WTC11 (cell line): ENCODE results near the gene TAF3. TPM values are rescaled to one million over a fixed set of nuclear protein-coding genes. Genes with fewer than 3 reads are reported as not detected.

ENCODE experiments used
- ATAC-seq: fragments of 200-7000 bp; cut with Tn5 transposase; 2 replicates; pipeline ENCODE4 v1.10.0; 2021; ENCODE audit warnings: mild to moderate bottlenecking, moderate library complexity
- CTCF ChIA-PET: fragments of 300-600 bp; sonication (Branson Sonifier 250); formaldehyde crosslinking; loops from one replicate; lab custom pipeline; 2021; ENCODE audit warnings: antibody characterized with exemption; lab: Charles Lee
- POLR2A ChIA-PET: fragments of 350-600 bp; sonication (Branson Sonifier 250); formaldehyde crosslinking; loops from one replicate; lab custom pipeline; 2021; ENCODE audit warnings: antibody characterized with exemption; lab: Charles Lee
- DNase-seq: peaks from one replicate; pipeline ENCODE4 v3.0.0; 2021; ENCODE audit warnings: low spot score
- H3K27ac Mint-ChIP-seq: 2 replicates; pipeline ENCODE4 v1.8.0; 2021; ENCODE audit warnings: mixed read lengths
- H3K27me3 Mint-ChIP-seq: 2 replicates; pipeline ENCODE4 v1.8.0; 2021; ENCODE audit warnings: low read depth, mild to moderate bottlenecking, moderate library complexity, mixed read lengths
- H3K36me3 Mint-ChIP-seq: 2 replicates; pipeline ENCODE4 v1.8.0; 2021; ENCODE audit warnings: mixed read lengths
- H3K4me1 Mint-ChIP-seq: 2 replicates; pipeline ENCODE4 v1.8.0; 2022; ENCODE audit warnings: mixed read lengths
- H3K4me3 Mint-ChIP-seq: 2 replicates; pipeline ENCODE4 v1.8.0; 2021; ENCODE audit warnings: mild to moderate bottlenecking, moderate library complexity, mixed read lengths
- H3K9me3 Mint-ChIP-seq: 2 replicates; pipeline ENCODE4 v1.8.0; 2021; ENCODE audit warnings: mixed read lengths
- ELF4 ChIP-seq: sonication (generic); formaldehyde crosslinking; IDR thresholded peaks from 2 replicates; pipeline ENCODE4 v1.8.1; 2022; ENCODE audit warnings: low read depth, mild to moderate bottlenecking, moderate library complexity, missing genetic modification reagents
- FOXJ3 ChIP-seq: sonication (generic); formaldehyde crosslinking; IDR thresholded peaks from 2 replicates; pipeline ENCODE4 v1.9.0; 2021; ENCODE audit warnings: missing genetic modification reagents, mild to moderate bottlenecking, borderline replicate concordance
- NFYB ChIP-seq: sonication (generic); formaldehyde crosslinking; conservative IDR thresholded peaks from 2 replicates; pipeline ENCODE4 v1.8.0; 2022; ENCODE audit warnings: low read depth, missing genetic modification reagents
- NR3C1 ChIP-seq: sonication (generic); formaldehyde crosslinking; conservative IDR thresholded peaks from 2 replicates; pipeline ENCODE4 v1.8.1; 2023; ENCODE audit warnings: low read depth, mild to moderate bottlenecking, missing genetic modification reagents
- ZNF138 ChIP-seq: sonication (generic); formaldehyde crosslinking; conservative IDR thresholded peaks from 2 replicates; pipeline ENCODE4 v1.8.1; 2022; ENCODE audit warnings: mild to moderate bottlenecking, moderate library complexity, missing genetic modification reagents
- ZNF671 ChIP-seq: fragments of 250-450 bp; sonication (Bioruptor Pico); IDR thresholded peaks from 2 replicates; pipeline ENCODE4 v1.8.0; 2021; ENCODE audit warnings: mild to moderate bottlenecking
- total RNA-seq: library from RNA; stranded (reverse); gene quantifications from 3 replicates; pipeline ENCODE4 v1.2.3, GENCODE V29; 2021
- TF ChIP-seq, protein P1 (sequence below): sonication (generic); formaldehyde crosslinking; IDR thresholded peaks from 2 replicates; pipeline ENCODE4 v1.8.0; 2022; ENCODE audit warnings: missing genetic modification reagents
- TF ChIP-seq, protein P2 (sequence below): sonication (generic); formaldehyde crosslinking; IDR thresholded peaks from 2 replicates; pipeline ENCODE4 v1.8.0; 2023; ENCODE audit warnings: mild to moderate bottlenecking, missing genetic modification reagents
- TF ChIP-seq, protein P3 (sequence below): sonication (generic); formaldehyde crosslinking; IDR thresholded peaks from 2 replicates; pipeline ENCODE4 v1.8.0; 2022; ENCODE audit warnings: mild to moderate bottlenecking, missing genetic modification reagents
- TF ChIP-seq, protein P4 (sequence below): sonication (generic); formaldehyde crosslinking; IDR thresholded peaks from 2 replicates; pipeline ENCODE4 v1.8.1; 2023; ENCODE audit warnings: mild to moderate bottlenecking, missing genetic modification reagents, borderline replicate concordance
- TF ChIP-seq, protein P5 (sequence below): fragments of 250-450 bp; sonication (Bioruptor Pico); IDR thresholded peaks from 2 replicates; pipeline ENCODE4 v1.9.0; 2021; ENCODE audit warnings: mild to moderate bottlenecking
- TF ChIP-seq, protein P6 (sequence below): sonication (generic); formaldehyde crosslinking; IDR thresholded peaks from 2 replicates; pipeline ENCODE4 v1.8.0; 2022; ENCODE audit warnings: mild to moderate bottlenecking, missing genetic modification reagents

The TAF3 gene
- total RNA-seq, 1 experiment from 2014 or later, result 8.9 TPM

DNA sequence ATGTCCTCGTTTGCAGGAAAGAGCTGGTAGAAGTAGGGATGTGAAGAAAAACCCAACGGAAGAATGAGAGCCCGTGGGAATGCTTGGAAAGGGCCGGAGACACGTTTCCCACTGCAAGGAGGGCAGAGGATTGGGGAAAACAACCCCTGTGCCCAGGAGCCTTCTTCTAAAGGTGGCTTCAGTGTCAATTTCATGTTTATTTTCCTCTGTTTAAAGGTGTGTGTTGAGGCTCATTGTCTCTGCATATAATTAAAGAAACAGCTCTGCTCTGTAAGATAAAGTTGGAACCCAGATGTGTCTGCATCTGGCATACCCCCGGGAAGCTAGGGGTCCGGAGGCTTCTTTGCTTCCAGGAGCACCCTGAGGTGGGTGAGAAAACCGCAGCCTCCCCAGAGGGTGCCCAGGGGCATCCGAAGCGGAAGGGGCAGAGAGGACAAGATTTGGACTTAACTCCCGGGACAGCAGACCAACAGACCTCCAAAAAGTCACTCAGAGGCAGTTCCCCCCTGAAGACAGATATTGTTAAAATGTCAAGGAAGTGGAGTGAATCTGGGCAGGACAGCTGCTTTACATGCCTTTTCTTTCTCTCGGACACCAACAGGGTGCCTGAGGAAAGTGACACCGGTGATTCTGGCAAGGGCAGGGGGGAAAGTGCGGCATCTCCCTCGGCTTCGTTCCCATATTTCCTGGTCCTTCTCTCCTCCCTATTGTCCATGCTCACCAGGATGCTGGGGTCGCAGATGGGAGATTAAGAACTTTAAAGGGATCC lies 227.6 kb downstream of the TAF3 start (continued):
- TF ChIP-seq, protein P1, sequence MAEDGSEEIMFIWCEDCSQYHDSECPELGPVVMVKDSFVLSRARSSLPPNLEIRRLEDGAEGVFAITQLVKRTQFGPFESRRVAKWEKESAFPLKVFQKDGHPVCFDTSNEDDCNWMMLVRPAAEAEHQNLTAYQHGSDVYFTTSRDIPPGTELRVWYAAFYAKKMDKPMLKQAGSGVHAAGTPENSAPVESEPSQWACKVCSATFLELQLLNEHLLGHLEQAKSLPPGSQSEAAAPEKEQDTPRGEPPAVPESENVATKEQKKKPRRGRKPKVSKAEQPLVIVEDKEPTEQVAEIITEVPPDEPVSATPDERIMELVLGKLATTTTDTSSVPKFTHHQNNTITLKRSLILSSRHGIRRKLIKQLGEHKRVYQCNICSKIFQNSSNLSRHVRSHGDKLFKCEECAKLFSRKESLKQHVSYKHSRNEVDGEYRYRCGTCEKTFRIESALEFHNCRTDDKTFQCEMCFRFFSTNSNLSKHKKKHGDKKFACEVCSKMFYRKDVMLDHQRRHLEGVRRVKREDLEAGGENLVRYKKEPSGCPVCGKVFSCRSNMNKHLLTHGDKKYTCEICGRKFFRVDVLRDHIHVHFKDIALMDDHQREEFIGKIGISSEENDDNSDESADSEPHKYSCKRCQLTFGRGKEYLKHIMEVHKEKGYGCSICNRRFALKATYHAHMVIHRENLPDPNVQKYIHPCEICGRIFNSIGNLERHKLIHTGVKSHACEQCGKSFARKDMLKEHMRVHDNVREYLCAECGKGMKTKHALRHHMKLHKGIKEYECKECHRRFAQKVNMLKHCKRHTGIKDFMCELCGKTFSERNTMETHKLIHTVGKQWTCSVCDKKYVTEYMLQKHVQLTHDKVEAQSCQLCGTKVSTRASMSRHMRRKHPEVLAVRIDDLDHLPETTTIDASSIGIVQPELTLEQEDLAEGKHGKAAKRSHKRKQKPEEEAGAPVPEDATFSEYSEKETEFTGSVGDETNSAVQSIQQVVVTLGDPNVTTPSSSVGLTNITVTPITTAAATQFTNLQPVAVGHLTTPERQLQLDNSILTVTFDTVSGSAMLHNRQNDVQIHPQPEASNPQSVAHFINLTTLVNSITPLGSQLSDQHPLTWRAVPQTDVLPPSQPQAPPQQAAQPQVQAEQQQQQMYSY (CRISPR knock-in tag), result 0 out of 2 replicates have a peak, but pooled peaks have one; percentile 28
- TF ChIP-seq, protein P2, sequence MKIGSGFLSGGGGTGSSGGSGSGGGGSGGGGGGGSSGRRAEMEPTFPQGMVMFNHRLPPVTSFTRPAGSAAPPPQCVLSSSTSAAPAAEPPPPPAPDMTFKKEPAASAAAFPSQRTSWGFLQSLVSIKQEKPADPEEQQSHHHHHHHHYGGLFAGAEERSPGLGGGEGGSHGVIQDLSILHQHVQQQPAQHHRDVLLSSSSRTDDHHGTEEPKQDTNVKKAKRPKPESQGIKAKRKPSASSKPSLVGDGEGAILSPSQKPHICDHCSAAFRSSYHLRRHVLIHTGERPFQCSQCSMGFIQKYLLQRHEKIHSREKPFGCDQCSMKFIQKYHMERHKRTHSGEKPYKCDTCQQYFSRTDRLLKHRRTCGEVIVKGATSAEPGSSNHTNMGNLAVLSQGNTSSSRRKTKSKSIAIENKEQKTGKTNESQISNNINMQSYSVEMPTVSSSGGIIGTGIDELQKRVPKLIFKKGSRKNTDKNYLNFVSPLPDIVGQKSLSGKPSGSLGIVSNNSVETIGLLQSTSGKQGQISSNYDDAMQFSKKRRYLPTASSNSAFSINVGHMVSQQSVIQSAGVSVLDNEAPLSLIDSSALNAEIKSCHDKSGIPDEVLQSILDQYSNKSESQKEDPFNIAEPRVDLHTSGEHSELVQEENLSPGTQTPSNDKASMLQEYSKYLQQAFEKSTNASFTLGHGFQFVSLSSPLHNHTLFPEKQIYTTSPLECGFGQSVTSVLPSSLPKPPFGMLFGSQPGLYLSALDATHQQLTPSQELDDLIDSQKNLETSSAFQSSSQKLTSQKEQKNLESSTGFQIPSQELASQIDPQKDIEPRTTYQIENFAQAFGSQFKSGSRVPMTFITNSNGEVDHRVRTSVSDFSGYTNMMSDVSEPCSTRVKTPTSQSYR, result no peak
- no peak for TF ChIP-seq NFYB (CRISPR knock-in tag)

DNA sequence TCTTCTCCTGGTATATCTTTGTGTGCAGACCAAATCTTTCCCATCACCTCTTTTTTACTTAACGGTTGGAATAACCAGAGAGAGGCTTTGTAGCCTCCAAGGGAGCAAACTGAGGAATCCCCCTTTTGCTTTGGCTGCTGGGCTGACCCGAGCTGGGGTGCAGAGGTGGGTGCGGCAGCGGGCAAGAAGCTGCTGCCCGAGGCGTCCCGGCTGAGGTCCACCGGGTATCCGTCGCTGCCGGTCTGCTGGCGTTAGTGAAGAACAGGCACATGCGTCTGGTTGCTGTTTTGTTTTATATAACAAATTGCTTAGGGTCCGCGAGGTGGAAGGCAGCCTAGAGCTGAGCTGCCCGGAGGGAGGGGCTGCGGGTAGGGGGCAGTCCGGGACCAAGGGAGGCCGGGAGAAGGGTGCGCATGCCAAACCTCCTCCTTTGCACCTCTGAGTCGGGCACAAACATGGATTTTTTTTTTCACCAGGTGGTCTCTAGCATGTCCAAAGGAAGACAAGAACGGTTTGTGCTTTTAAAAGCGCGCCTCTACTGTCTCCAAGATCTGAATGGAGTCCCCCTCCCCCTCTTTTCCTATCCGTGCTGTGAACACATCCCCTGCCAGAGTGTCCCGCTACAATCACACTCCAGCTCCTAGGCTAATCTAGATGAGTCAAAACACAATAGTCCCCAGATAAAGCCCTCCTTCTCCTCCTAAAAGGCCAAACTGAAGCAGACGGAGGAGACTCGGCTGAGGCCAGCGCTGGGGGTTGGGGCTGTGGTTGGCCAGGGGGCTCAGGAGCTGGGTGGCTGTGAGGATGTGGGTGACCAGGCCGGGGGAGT lies 229.4 kb downstream of the TAF3 start:
- ATAC-seq, result no peak; the same call in 1 of the 2 replicates
- DNase-seq, result no peak
- no peaks in the 10 kb centered on the region for H3K9me3 Mint-ChIP-seq
- no peaks in the 10 kb centered on the region for H3K36me3 Mint-ChIP-seq
- H3K27ac Mint-ChIP-seq, result no peak overlapping the region
- H3K4me3 Mint-ChIP-seq, result peak overlapping the region; percentile 45
- ChIA-PET POLR2A (no interaction called here), CTCF (interaction anchor here (1.0 to 1.8 kb wide), 3 partner anchors 13 to 176 kb away, joined by 3 to 5 read pairs (median 3); no protein-coding TSS in a partner anchor)
- TF ChIP-seq, protein P3, sequence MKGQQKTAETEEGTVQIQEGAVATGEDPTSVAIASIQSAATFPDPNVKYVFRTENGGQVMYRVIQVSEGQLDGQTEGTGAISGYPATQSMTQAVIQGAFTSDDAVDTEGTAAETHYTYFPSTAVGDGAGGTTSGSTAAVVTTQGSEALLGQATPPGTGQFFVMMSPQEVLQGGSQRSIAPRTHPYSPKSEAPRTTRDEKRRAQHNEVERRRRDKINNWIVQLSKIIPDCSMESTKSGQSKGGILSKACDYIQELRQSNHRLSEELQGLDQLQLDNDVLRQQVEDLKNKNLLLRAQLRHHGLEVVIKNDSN, result no peak
- TF ChIP-seq ZNF138 (CRISPR knock-in tag), result no peak
- TF ChIP-seq, protein P4, sequence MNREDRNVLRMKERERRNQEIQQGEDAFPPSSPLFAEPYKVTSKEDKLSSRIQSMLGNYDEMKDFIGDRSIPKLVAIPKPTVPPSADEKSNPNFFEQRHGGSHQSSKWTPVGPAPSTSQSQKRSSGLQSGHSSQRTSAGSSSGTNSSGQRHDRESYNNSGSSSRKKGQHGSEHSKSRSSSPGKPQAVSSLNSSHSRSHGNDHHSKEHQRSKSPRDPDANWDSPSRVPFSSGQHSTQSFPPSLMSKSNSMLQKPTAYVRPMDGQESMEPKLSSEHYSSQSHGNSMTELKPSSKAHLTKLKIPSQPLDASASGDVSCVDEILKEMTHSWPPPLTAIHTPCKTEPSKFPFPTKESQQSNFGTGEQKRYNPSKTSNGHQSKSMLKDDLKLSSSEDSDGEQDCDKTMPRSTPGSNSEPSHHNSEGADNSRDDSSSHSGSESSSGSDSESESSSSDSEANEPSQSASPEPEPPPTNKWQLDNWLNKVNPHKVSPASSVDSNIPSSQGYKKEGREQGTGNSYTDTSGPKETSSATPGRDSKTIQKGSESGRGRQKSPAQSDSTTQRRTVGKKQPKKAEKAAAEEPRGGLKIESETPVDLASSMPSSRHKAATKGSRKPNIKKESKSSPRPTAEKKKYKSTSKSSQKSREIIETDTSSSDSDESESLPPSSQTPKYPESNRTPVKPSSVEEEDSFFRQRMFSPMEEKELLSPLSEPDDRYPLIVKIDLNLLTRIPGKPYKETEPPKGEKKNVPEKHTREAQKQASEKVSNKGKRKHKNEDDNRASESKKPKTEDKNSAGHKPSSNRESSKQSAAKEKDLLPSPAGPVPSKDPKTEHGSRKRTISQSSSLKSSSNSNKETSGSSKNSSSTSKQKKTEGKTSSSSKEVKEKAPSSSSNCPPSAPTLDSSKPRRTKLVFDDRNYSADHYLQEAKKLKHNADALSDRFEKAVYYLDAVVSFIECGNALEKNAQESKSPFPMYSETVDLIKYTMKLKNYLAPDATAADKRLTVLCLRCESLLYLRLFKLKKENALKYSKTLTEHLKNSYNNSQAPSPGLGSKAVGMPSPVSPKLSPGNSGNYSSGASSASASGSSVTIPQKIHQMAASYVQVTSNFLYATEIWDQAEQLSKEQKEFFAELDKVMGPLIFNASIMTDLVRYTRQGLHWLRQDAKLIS, result no peak
- TF ChIP-seq NR3C1, result no peak
- TF ChIP-seq ELF4, result no peak
- TF ChIP-seq FOXJ3 (CRISPR knock-in tag), result no peak
- TF ChIP-seq, protein P5, sequence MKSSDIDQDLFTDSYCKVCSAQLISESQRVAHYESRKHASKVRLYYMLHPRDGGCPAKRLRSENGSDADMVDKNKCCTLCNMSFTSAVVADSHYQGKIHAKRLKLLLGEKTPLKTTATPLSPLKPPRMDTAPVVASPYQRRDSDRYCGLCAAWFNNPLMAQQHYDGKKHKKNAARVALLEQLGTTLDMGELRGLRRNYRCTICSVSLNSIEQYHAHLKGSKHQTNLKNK (CRISPR knock-in tag), result no peak
- no peak for TF ChIP-seq ZNF671
- TF ChIP-seq, protein P6, sequence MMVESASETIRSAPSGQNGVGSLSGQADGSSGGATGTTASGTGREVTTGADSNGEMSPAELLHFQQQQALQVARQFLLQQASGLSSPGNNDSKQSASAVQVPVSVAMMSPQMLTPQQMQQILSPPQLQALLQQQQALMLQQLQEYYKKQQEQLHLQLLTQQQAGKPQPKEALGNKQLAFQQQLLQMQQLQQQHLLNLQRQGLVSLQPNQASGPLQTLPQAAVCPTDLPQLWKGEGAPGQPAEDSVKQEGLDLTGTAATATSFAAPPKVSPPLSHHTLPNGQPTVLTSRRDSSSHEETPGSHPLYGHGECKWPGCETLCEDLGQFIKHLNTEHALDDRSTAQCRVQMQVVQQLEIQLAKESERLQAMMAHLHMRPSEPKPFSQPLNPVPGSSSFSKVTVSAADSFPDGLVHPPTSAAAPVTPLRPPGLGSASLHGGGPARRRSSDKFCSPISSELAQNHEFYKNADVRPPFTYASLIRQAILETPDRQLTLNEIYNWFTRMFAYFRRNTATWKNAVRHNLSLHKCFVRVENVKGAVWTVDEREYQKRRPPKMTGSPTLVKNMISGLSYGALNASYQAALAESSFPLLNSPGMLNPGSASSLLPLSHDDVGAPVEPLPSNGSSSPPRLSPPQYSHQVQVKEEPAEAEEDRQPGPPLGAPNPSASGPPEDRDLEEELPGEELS (CRISPR knock-in tag), result no peak
- H3K4me1 Mint-ChIP-seq, result peaks cover 67% of the 10 kb centered on the region
- peaks cover 99% of the 10 kb centered on the region for H3K27me3 Mint-ChIP-seq
